Measurements from ENCODE around the gene SESN1. TPM values are rescaled to one million over a fixed set of nuclear protein-coding genes. Genes with fewer than 3 reads are reported as not detected.

Gene SESN1
- total RNA-seq, 1 donor from 2014 or later: 13.2 TPM

- Mint-ChIP-seq H3K27me3 (ENCODE audit: unreplicated experiment) (no peaks in the 10 kb centered on the region), H3K4me3 (ENCODE audit: unreplicated experiment) (no peak overlapping the region), H3K4me1 (ENCODE audit: unreplicated experiment) (peaks cover 3% of the 10 kb centered on the region), H3K36me3 (ENCODE audit: unreplicated experiment) (peaks cover 9% of the 10 kb centered on the region), H3K9me3 (ENCODE audit: unreplicated experiment) (no peaks in the 10 kb centered on the region), H3K27ac (ENCODE audit: unreplicated experiment) (no peak overlapping the region)
- no peak for DNase-seq (ENCODE audit: extremely low spot score, unreplicated experiment)
- TF ChIP-seq, protein P1, sequence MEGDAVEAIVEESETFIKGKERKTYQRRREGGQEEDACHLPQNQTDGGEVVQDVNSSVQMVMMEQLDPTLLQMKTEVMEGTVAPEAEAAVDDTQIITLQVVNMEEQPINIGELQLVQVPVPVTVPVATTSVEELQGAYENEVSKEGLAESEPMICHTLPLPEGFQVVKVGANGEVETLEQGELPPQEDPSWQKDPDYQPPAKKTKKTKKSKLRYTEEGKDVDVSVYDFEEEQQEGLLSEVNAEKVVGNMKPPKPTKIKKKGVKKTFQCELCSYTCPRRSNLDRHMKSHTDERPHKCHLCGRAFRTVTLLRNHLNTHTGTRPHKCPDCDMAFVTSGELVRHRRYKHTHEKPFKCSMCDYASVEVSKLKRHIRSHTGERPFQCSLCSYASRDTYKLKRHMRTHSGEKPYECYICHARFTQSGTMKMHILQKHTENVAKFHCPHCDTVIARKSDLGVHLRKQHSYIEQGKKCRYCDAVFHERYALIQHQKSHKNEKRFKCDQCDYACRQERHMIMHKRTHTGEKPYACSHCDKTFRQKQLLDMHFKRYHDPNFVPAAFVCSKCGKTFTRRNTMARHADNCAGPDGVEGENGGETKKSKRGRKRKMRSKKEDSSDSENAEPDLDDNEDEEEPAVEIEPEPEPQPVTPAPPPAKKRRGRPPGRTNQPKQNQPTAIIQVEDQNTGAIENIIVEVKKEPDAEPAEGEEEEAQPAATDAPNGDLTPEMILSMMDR (IDR thresholded peaks at IDR 0.05): no peak
These were observed 9.3 kb upstream of the SESN1 start for GRCh38 chr6:109103942-109104341.

DNA sequence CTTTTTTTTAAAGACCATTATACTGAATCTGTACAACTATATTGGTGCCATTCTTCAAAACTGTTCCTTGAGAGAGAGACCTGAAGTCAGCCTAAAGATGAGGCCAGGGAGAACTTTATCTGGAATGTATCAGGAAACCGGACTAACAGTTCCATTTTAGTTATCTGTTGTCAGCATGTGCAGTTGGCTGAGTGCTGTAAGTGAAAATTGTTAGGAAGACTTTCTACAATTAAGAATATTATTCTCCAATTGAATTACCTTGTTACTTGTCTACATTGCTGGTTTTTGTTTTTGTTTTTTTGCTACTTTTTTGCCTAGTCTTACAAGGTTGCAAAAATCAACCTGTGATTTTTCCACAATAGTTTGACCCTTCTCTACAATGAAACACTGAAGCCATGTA lies 8.1 kb upstream of the SESN1 start:
- peaks cover 11% of the 10 kb centered on the region for H3K36me3 Mint-ChIP-seq (ENCODE audit: unreplicated experiment)
- no peak for DNase-seq (ENCODE audit: extremely low spot score, unreplicated experiment)
- H3K27me3 Mint-ChIP-seq (ENCODE audit: unreplicated experiment): no peaks in the 10 kb centered on the region
- TF ChIP-seq, protein P1 (IDR thresholded peaks at IDR 0.05): no peak
- no peak overlapping the region for H3K27ac Mint-ChIP-seq (ENCODE audit: unreplicated experiment)
- peaks cover 3% of the 10 kb centered on the region for H3K4me1 Mint-ChIP-seq (ENCODE audit: unreplicated experiment)
- no peak overlapping the region for H3K4me3 Mint-ChIP-seq (ENCODE audit: unreplicated experiment)
- no peaks in the 10 kb centered on the region for H3K9me3 Mint-ChIP-seq (ENCODE audit: unreplicated experiment)

DNA sequence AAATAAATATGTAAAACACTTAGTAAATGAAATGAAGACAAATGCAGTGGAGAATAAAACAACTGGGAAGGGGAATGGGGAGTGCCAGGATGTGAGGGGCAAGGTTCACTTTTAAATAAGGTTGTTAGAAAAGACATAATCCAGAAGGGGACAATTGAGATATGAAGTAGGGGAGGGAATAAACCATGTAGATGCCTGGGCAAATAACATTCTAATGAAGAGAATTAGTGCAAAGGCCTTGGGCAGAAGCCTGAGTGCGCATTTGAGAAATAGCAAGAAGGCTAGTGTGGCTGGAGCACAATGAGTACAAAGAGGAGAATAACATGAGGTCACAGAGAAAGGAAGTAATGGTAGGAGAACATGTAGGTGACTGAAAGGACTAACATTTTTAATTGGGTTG lies 3.0 kb upstream of the SESN1 start:
- H3K9me3 Mint-ChIP-seq (ENCODE audit: unreplicated experiment): no peaks in the 10 kb centered on the region

GRCh38 chr6:109096208-109096607 lies 1.6 kb upstream of the SESN1 start:
- H3K27ac Mint-ChIP-seq (ENCODE audit: unreplicated experiment): peak overlapping the region; percentile 100
- TF ChIP-seq, protein P1 (IDR thresholded peaks at IDR 0.05): no peak
- peaks cover 38% of the 10 kb centered on the region for H3K4me1 Mint-ChIP-seq (ENCODE audit: unreplicated experiment)
- H3K9me3 Mint-ChIP-seq (ENCODE audit: unreplicated experiment): no peaks in the 10 kb centered on the region
- no peak for DNase-seq (ENCODE audit: extremely low spot score, unreplicated experiment)
- peaks cover 7% of the 10 kb centered on the region for H3K36me3 Mint-ChIP-seq (ENCODE audit: unreplicated experiment)
- H3K27me3 Mint-ChIP-seq (ENCODE audit: unreplicated experiment): no peaks in the 10 kb centered on the region
- peak overlapping the region; percentile 95 for H3K4me3 Mint-ChIP-seq (ENCODE audit: unreplicated experiment)

More for the DNA sequence above, 3.0 kb upstream of the SESN1 start:
- no peak overlapping the region for H3K27ac Mint-ChIP-seq (ENCODE audit: unreplicated experiment)
- TF ChIP-seq, protein P1 (IDR thresholded peaks at IDR 0.05): no peak
- no peak overlapping the region for H3K4me3 Mint-ChIP-seq (ENCODE audit: unreplicated experiment)
- peaks cover 23% of the 10 kb centered on the region for H3K4me1 Mint-ChIP-seq (ENCODE audit: unreplicated experiment)
- peaks cover 11% of the 10 kb centered on the region for H3K36me3 Mint-ChIP-seq (ENCODE audit: unreplicated experiment)
- no peak for DNase-seq (ENCODE audit: extremely low spot score, unreplicated experiment)
- H3K27me3 Mint-ChIP-seq (ENCODE audit: unreplicated experiment): no peaks in the 10 kb centered on the region

- TF ChIP-seq, protein P1 (IDR thresholded peaks at IDR 0.05): no peak
- DNase-seq (ENCODE audit: extremely low spot score, unreplicated experiment): no peak
- peak overlapping the region; percentile 100 for H3K27ac Mint-ChIP-seq (ENCODE audit: unreplicated experiment)
- peaks cover 4% of the 10 kb centered on the region for H3K36me3 Mint-ChIP-seq (ENCODE audit: unreplicated experiment)
- peak overlapping the region; percentile 95 for H3K4me3 Mint-ChIP-seq (ENCODE audit: unreplicated experiment)
- H3K9me3 Mint-ChIP-seq (ENCODE audit: unreplicated experiment): no peaks in the 10 kb centered on the region
- H3K27me3 Mint-ChIP-seq (ENCODE audit: unreplicated experiment): no peaks in the 10 kb centered on the region
- H3K4me1 Mint-ChIP-seq (ENCODE audit: unreplicated experiment): peaks cover 38% of the 10 kb centered on the region
These were observed 1.1 kb upstream of the SESN1 start for GRCh38 chr6:109095835-109096084.

Measured in osteocyte (in vitro differentiated cells).